Activated CD8-positive, alpha-beta T cell treated with anti-CD3 and anti-CD28 coated beads for 36 hours (primary cell): Measurements from ENCODE around the gene PSMC1. TPM values are rescaled to one million over a fixed set of nuclear protein-coding genes. Genes with fewer than 3 reads are reported as not detected.

Experiments used
- ATAC-seq: fragments of 200-7000 bp; cut with Tn5 transposase; one replicate; pipeline ENCODE4 v1.10.0; 2021; ENCODE audit warnings: mild to moderate bottlenecking, moderate library complexity
- CTCF ChIA-PET: fragments of 350-600 bp; sonication (Branson Sonifier 250); formaldehyde crosslinking; loops from one replicate; lab custom pipeline; 2021; ENCODE audit warnings: antibody characterized with exemption; lab: Charles Lee
- POLR2A ChIA-PET: fragments of 350-600 bp; sonication (Branson Sonifier 250); formaldehyde crosslinking; loops from one replicate; lab custom pipeline; 2021; ENCODE audit warnings: antibody characterized with exemption; lab: Charles Lee
- DNase-seq: peaks from one replicate; pipeline ENCODE4 v3.0.0-alpha.2; 2020
- H3K27ac Mint-ChIP-seq: one replicate; pipeline ENCODE4 v1.8.0; 2021; ENCODE audit warnings: mild to moderate bottlenecking, mixed read lengths
- H3K27me3 Mint-ChIP-seq: one replicate; pipeline ENCODE4 v1.8.0; 2021; ENCODE audit warnings: mixed read lengths
- H3K36me3 Mint-ChIP-seq: one replicate; pipeline ENCODE4 v1.8.0; 2021; ENCODE audit warnings: low read depth, mixed read lengths
- H3K4me1 Mint-ChIP-seq: one replicate; pipeline ENCODE4 v1.8.0; 2021; ENCODE audit warnings: low read depth, mixed read lengths
- H3K4me3 Mint-ChIP-seq: one replicate; pipeline ENCODE4 v1.8.0; 2021; ENCODE audit warnings: mild to moderate bottlenecking, moderate library complexity, mixed read lengths
- H3K9me3 Mint-ChIP-seq: one replicate; pipeline ENCODE4 v1.8.0; 2021; ENCODE audit warnings: mixed read lengths
- intact Hi-C: fragments of 100-400 bp; cut with micrococcal nuclease; formaldehyde crosslinking; loops from one replicate; pipeline ENCODE4 v1.10.0; 2022
- total RNA-seq, 2 experiments: library from RNA; stranded (reverse); gene quantifications; one replicate each; pipeline ENCODE4 v1.2.3, GENCODE V29; 2021
- TF ChIP-seq, protein P1 (sequence below): fragments of 200-600 bp; IDR thresholded peaks from one replicate; pipeline ENCODE4 v1.8.0; 2022; ENCODE audit warnings: antibody characterized with exemption, mild to moderate bottlenecking

The PSMC1 gene
- total RNA-seq, 2 experiments from 2014 or later = 101 to 105 TPM

DNA sequence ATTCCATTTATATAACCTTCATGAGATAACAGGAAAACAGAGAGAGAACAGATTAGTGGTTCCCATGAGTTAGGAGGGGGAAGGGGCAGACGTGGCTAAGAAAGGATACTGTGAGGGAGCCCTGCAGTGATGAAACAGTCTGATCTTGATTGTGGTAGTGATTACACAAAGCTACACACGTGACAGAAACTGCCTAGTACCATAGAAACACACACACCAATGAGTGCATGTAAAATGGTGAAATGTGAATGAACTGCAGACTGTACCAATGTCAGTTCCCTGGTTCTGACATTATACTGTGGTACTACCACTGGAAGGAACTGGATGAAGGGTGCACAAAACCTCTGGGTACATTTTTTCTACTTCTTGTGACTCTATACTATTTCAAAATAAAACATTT is 38.5 kb downstream of the PSMC1 start:
- H3K27ac Mint-ChIP-seq = no peak overlapping the region
- no peaks in the 10 kb centered on the region for H3K9me3 Mint-ChIP-seq
- TF ChIP-seq, protein P1, sequence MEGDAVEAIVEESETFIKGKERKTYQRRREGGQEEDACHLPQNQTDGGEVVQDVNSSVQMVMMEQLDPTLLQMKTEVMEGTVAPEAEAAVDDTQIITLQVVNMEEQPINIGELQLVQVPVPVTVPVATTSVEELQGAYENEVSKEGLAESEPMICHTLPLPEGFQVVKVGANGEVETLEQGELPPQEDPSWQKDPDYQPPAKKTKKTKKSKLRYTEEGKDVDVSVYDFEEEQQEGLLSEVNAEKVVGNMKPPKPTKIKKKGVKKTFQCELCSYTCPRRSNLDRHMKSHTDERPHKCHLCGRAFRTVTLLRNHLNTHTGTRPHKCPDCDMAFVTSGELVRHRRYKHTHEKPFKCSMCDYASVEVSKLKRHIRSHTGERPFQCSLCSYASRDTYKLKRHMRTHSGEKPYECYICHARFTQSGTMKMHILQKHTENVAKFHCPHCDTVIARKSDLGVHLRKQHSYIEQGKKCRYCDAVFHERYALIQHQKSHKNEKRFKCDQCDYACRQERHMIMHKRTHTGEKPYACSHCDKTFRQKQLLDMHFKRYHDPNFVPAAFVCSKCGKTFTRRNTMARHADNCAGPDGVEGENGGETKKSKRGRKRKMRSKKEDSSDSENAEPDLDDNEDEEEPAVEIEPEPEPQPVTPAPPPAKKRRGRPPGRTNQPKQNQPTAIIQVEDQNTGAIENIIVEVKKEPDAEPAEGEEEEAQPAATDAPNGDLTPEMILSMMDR = no peak
- H3K4me3 Mint-ChIP-seq = no peak overlapping the region
- ATAC-seq (no peak), DNase-seq (no peak)
- no peaks in the 10 kb centered on the region for H3K4me1 Mint-ChIP-seq
- peaks cover 10% of the 10 kb centered on the region for H3K36me3 Mint-ChIP-seq
- ChIA-PET CTCF (no interaction called here), POLR2A (no interaction called here)
- intact Hi-C loops = no loop called here
- no peaks in the 10 kb centered on the region for H3K27me3 Mint-ChIP-seq

DNA sequence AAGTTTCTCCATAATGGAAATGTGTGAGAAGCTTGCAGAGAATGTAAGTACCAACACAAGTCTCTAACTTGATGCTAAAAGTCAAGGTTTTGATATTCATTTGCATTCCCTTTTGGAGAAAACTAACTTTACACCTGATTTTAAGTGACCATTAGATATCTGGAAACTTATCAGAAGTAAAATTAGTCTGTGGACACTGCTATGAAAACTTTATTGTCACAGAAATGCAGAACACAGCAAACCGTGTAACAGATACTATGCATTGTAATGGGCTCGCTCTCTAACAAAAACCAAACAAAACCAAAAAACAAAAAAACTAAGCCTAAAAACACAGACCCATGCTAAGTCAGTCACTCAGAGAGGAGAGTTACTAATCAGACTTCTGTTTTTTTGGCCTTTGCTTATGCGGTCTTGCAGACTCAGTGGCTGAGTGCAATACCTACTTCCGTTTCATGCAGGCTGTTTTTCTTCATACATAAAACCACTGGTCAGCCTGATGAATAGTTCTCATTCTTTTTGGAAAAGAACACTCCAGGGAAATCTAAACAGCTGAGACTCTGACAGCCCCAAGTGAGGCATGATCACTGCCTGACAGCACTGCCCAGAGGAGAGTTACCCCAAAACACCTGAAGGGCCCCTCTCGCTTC is 39.6 kb downstream of the PSMC1 start:
- ATAC-seq = no peak
- intact Hi-C loops = no loop called here
- H3K9me3 Mint-ChIP-seq = no peaks in the 10 kb centered on the region
- CTCF ChIA-PET = interaction anchor here (1.6 kb wide), 1 partner anchor 61 kb away, joined by 4 read pairs; no protein-coding TSS in a partner anchor
- no peak overlapping the region for H3K4me3 Mint-ChIP-seq
- peaks cover 6% of the 10 kb centered on the region for H3K4me1 Mint-ChIP-seq
- TF ChIP-seq, protein P1 = no peak
- H3K36me3 Mint-ChIP-seq = peaks cover 15% of the 10 kb centered on the region
- no peak overlapping the region for H3K27ac Mint-ChIP-seq
- no peaks in the 10 kb centered on the region for H3K27me3 Mint-ChIP-seq
- DNase-seq = no peak
- POLR2A ChIA-PET = no interaction called here

DNA sequence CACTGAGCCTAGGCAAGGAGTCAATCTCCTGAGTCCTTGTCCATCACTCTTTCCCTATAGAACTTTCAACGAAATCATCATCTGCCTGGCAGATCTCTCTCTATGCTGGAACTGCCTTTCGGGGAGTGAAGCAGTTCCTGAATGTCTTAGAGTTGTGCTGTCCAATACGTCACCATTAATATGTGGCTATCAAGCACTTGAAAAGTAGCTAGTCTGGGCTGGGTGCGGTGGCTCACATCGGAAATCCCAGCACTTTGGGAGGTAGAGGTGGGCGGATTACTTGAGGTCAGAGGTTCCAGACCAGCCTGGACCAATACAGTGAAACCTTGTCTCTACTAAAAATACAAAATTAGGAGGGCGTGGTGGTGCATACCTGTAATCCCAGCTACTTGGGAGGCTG is 40.3 kb downstream of the PSMC1 start:
- no peaks in the 10 kb centered on the region for H3K27me3 Mint-ChIP-seq
- H3K9me3 Mint-ChIP-seq = no peaks in the 10 kb centered on the region
- ChIA-PET CTCF (interaction anchor here (1.6 kb wide), 1 partner anchor 61 kb away, joined by 4 read pairs; no protein-coding TSS in a partner anchor), POLR2A (no interaction called here)
- H3K36me3 Mint-ChIP-seq = peaks cover 13% of the 10 kb centered on the region
- no peak overlapping the region for H3K27ac Mint-ChIP-seq
- DNase-seq (no peak), ATAC-seq (no peak)
- peaks cover 8% of the 10 kb centered on the region for H3K4me1 Mint-ChIP-seq
- intact Hi-C loops = no loop called here
- TF ChIP-seq, protein P1 = no peak
- H3K4me3 Mint-ChIP-seq = no peak overlapping the region

DNA sequence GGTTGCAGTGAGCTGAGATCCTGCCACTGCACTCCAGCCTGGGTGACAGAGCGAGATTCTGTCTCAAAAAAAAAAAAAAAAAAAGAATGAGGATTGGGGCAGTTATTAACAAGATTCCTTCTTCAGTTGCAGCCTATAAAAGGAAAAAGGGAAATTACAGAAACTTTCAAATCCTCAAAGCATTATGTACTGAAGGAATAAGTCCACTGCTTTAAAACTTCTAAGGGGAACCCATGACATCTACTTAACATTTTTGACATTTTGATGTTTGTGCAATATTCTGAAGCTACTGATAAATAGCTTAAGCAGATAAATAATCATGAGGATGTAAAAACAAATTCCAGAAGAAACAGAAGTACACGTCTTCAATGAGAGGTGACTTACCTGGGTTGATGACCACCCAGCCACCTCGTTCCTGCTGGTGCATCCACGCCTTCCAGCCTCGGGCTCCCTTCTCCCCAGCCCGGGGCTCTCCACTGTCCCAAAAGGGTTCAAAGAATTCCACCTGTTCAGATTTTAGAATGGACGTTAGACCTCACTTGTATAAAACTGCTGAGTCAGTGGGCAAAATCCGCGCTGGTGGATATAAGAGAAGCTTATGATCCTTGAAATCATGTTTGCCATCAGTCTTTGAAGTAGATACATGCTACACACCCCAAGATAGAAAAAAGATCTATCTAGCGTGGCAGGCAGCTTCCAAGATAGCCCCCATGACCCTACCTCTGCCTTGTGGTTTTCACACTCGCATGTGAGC is 41.7 kb downstream of the PSMC1 start:
- CTCF ChIA-PET = interaction anchor here (1.0 to 1.3 kb wide), 2 partner anchors 9 to 83 kb away, joined by 3 to 4 read pairs; no protein-coding TSS in a partner anchor
- H3K27ac Mint-ChIP-seq = no peak overlapping the region

More for the DNA sequence above, 41.7 kb downstream of the PSMC1 start:
- ATAC-seq (no peak), DNase-seq (no peak)
- POLR2A ChIA-PET = interaction anchor here (0.9 kb wide), 1 partner anchor 13 kb away, joined by 3 read pairs; no protein-coding TSS in a partner anchor
- TF ChIP-seq, protein P1 = no peak
- no peaks in the 10 kb centered on the region for H3K27me3 Mint-ChIP-seq
- no peaks in the 10 kb centered on the region for H3K9me3 Mint-ChIP-seq
- intact Hi-C loops = no loop called here
- H3K4me3 Mint-ChIP-seq = no peak overlapping the region
- H3K4me1 Mint-ChIP-seq = peaks cover 8% of the 10 kb centered on the region
- peaks cover 10% of the 10 kb centered on the region for H3K36me3 Mint-ChIP-seq
